H7 (cell line): Measurements from ENCODE around the gene ANKS4B. TPM values are rescaled to one million over a fixed set of nuclear protein-coding genes. Genes with fewer than 3 reads are reported as not detected.
A peak's percentile ranks its signal among the peaks of the same experiment; 100 is the strongest.
"Not testable (repeated sequence)": the region's sequence is repeated elsewhere in the genome, so short reads cannot be mapped to it uniquely, and the experiment has no call there.

ENCODE experiments used
- DNase-seq: peaks from one replicate; pipeline ENCODE4 v3.0.0; 2012
- H3K27me3 ChIP-seq: 2 replicates; pipeline ENCODE4 v1.6.0; 2011; ENCODE audit warnings: mild to moderate bottlenecking, low read length; ENCODE audit not compliant: control insufficient read depth, insufficient read depth
- H3K36me3 ChIP-seq: replicated peaks from 2 replicates; pipeline ENCODE4 v1.5.1; 2011; ENCODE audit warnings: low read length; ENCODE audit not compliant: control insufficient read depth, insufficient read depth
- H3K4me3 ChIP-seq: 2 replicates; pipeline ENCODE4 v1.5.1; 2011; ENCODE audit warnings: low read depth, mild to moderate bottlenecking, control low read depth, low read length, moderate library complexity; ENCODE audit not compliant: insufficient read depth
- total RNA-seq: library from RNA; depleted of rRNA; stranded (reverse); fragments of >200 nt; shearing (Covaris generic); gene quantifications from 2 replicates; pipeline ENCODE4 v1.2.3, GENCODE V29; 2014

Gene ANKS4B
- total RNA-seq, 1 experiment from 2014 or later = not detected

- Histone ChIP-seq H3K36me3 (no peaks in the 10 kb centered on the region), H3K27me3 (no peaks in the 10 kb centered on the region), H3K4me3 (no peak overlapping the region)
- no peak for DNase-seq
Measured at GRCh38 chr16:21262779-21263639, 29.5 kb downstream of the ANKS4B start.

DNA sequence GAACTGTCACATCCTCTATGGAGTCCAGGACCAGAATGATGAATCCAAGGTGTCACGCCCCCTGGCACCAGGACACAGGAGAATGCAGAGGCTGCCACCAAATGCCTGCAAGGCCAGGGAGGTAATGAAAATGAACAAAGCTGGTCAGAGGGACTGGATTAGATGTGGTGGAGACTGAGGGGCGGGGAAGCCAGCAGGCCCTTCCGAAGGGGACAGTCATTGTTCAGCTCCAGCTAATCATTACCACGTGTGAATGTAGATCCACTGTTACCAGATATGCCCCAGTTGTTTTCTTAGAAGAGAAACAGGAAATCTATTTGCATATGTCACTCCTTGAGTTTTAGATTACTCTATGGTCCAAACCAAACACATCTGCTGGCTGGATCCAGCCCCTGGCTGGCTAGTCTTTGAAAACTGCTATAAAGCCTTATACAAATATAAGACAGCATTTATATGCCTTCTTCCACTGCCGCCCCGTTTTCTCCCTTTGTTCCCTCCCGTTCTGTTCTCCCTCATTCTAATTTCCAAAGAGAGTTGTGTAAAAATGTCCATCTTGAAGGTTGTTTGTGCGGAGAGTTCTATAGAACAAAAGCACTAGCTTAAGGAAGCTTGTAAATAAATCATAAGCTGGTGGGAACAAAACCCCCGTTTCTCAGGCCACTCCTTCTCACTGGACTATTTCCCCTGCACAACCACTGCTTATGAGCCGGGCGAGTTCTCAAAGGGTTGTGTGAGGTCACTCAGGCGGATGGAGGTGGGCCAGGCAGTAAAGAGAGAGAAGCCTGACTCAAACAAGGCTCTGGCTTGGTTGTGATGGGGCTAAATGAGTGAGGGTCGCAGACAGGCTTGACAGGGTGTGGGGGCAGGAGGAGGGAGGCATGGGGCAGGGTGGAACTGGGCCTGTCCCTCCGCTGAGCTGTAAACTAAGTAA, 30.4 kb downstream of the ANKS4B start:
- H3K36me3 ChIP-seq = no peaks in the 10 kb centered on the region
- H3K27me3 ChIP-seq = no peaks in the 10 kb centered on the region
- no peak for DNase-seq
- no peak overlapping the region for H3K4me3 ChIP-seq

DNA sequence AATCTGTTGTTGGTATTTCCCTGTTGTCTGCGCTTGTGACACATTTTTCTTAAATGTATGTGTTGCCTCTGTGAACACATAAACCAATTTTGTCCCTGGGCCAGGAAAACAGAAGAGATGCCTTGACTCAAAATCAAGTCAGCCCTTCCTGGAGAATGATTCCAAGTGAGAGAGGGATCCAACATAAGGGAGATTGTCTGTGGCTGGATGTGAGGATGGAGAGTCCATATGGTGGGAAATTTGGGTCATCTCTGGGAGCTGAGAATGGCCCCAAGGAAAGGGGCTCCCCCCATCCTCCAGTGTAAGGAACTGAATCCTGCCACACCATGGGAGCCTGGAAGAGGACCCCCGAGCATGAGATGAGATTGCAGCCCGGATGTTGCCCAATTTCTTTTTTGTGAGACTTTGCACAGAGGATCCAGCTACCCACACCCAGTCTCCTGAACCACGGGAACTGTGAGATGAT, 31.1 kb downstream of the ANKS4B start:
- H3K4me3 ChIP-seq = no peak overlapping the region
- H3K27me3 ChIP-seq = no peaks in the 10 kb centered on the region
- DNase-seq = no peak
- no peaks in the 10 kb centered on the region for H3K36me3 ChIP-seq

GRCh38 chr16:21265104-21265837, 31.8 kb downstream of the ANKS4B start:
- H3K36me3 ChIP-seq = no peaks in the 10 kb centered on the region
- DNase-seq = no peak
- H3K27me3 ChIP-seq = no peaks in the 10 kb centered on the region
- no peak overlapping the region for H3K4me3 ChIP-seq

GRCh38 chr16:21267298-21267697, 33.8 kb downstream of the ANKS4B start:
- Histone ChIP-seq H3K36me3 (no peaks in the 10 kb centered on the region), H3K4me3 (no peak overlapping the region), H3K27me3 (no peaks in the 10 kb centered on the region)
- DNase-seq = no peak

DNA sequence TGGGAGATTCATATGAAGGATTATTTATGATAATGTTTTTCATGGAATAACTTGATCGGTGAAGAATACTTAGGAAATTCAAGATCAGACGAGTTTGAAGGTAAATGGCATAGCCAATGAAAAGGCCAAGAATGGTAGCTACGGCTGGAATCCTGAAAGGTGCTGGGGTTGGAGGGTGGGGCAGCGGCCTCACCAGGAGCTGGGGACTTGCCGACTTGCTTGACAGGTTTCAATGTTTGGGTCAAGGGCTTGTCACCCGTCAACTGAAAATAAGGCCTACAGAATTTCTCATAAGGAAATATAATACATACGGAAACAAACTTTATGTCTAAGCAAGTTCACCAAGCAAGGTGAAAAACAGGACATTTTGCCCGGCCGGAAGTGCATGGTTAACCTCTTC, 34.7 kb downstream of the ANKS4B start:
- Histone ChIP-seq H3K27me3 (no peaks in the 10 kb centered on the region), H3K4me3 (no peak overlapping the region), H3K36me3 (no peaks in the 10 kb centered on the region)
- no peak for DNase-seq

GRCh38 chr16:21272253-21272652, 38.8 kb downstream of the ANKS4B start:
- Histone ChIP-seq H3K36me3 (no peaks in the 10 kb centered on the region), H3K4me3 (no peak overlapping the region), H3K27me3 (peaks cover 2% of the 10 kb centered on the region; the same call in 1 of the 2 replicates)
- no peak for DNase-seq

GRCh38 chr16:21272763-21273162, 39.3 kb downstream of the ANKS4B start:
- H3K4me3 ChIP-seq, H3K27me3 ChIP-seq, DNase-seq, H3K36me3 ChIP-seq: not testable (repeated sequence)

DNA sequence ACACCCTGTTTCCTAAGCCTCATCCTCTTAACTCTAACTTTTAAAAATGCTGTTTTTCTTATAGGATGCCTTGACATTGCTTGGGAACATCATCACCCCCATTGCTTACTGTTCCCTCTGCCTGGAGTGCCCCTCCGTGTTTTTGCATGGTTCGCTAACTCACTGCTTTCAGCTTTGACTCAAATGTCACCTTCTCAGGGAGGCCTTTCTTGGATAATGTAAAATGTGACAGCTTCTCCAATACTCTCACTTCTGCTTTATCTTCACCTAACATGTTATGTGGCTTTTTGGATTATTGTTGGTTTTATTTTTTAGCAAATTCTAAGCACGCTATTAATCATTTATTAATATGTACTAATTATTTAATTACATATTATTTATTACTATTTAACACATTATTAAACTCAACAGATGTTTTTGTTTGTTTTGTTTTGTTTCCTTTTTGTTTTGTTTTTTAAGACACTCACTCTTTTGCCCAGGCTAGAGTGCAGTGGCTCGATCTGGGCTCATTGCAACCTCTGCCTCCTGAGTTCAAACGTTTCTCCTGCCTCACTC, 40.8 kb downstream of the ANKS4B start:
- H3K27me3 ChIP-seq = peaks cover 9% of the 10 kb centered on the region
- no peak overlapping the region for H3K4me3 ChIP-seq
- DNase-seq = no peak
- H3K36me3 ChIP-seq = no peaks in the 10 kb centered on the region

DNA sequence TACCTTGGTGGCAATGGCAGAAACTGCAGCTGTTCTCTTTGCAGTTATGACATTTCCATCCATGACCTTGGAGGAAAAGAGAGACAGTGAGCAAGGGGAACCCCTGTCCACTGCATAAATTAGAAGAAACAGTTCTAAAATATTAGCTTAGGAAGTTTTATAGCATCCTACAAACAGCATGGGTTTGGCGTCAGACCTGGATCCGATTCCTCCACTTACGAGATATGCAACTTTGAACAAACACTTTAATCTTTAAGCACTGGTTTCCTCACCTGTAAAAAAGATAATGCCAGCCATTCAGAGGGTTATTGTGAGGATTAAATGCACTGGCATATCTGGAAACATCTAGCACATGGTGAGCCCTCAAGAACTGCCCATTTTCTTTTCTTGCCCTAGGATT, 42.0 kb downstream of the ANKS4B start:
- Histone ChIP-seq H3K27me3 (peaks cover 9% of the 10 kb centered on the region), H3K4me3 (no peak overlapping the region), H3K36me3 (no peaks in the 10 kb centered on the region)
- DNase-seq = no peak

DNA sequence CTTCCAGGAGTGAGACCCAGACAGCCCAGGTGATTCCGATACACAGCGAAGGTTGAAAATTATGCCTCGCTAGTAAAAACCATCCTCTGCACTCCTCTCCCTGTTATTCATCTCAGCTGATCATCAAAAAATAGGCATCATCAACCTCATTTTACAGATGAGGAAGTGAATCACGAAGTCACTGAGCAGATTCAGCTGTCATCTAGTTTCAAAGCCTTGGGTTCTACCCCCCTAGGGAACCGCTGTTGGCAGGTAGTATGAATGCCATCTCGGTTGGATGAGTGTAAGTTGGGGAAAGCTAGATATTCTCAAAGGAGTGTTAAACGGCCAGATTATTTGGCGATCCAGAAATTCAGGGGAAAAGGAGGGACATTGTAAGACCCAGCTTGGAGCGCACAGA, 42.6 kb downstream of the ANKS4B start:
- Histone ChIP-seq H3K27me3 (peaks cover 9% of the 10 kb centered on the region), H3K36me3 (no peaks in the 10 kb centered on the region), H3K4me3 (no peak overlapping the region)
- DNase-seq = no peak

DNA sequence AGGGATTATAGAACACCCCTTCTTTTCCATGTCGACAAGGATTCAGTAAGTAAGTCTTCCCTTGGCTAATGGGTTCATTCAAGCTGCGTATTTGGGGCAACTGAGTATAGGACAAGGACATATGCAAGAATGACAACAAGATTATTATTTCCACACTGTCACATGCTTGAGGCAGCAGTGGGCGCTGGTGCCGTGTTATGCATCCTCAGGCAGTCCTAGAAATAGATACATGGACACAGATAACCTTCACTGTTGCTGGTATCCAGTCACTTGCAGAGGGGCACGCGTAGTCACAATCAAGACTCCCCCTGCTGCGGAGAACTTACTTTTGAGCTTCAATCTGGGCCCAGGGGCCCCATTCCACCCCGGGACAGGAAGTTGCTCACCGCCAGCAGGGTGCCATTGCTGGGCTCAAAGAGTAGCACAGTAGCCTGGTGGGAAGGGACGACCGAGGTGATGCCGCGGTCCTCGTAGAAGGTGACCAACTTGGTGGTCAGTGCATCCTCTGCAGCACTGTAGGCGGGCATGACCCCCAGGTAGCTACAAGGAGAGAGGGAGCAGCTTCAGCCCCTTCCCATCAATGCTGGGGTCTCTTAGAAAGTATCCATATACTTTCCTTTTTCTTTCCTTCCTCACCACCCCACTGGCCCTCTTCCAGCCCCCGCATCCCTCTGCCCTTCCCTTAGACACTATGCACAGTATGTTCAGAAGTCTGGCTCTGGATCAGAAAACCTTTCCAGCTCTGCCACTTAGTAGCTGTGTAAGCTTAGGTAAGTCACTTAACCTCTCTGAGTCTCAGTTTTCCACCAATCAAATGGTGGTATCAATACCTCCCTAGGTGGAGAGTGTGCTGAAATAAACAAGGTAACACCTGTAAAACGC, 43.8 kb downstream of the ANKS4B start:
- Histone ChIP-seq H3K36me3 (no peaks in the 10 kb centered on the region), H3K27me3 (peaks cover 9% of the 10 kb centered on the region), H3K4me3 (peak overlapping the region; percentile 66)
- DNase-seq = no peak

DNA sequence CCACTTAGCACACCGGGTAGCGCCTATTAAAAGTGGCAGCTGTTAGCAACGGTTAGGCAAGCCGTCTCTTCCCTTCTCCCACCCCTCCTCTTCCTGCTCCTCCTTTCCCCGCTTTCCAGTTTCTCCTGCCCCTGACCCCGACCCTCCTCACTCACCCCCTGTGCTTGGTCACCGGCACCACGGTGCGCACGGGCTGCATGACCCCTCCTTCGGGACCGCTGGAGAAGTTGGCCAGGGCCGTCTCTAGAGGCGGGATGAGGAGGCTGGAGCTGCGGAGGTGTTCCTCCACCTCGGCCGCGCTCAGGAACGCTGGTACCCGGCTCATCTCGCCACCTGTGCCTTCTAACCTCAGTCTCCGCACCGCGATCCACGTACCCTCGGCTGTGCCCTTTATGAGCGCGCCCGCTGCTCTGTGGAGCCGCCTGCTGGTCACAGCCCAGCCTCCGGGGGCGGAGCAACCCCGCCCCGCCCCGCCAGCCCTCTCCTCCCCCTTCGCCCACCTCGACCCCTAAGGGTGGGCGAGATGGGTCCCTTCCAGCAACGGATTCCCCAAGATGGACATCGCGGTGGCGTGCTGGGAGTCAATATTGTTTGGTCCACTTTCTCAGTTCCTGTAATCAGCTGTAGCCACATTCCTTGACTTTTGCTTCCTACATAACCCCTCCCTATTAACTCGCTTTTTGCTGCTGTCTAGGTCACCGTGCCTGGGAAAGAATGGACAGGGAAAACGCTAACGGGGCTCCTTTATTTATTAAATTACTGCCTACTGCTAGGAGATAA, 44.6 kb downstream of the ANKS4B start, which contains the start of gene CRYM:
Gene CRYM, minus strand, starts transcription at position 364 of the 780 bp plus-strand sequence. Its CDS starts 39 bp downstream, at position 325.
- peak; percentile 93 for DNase-seq
- H3K27me3 ChIP-seq = peaks cover 9% of the 10 kb centered on the region
- peak within 1 kb of the TSS; percentile 66 for H3K4me3 ChIP-seq
- no peaks in the 10 kb centered on the region for H3K36me3 ChIP-seq
